HepG2 (cell line): Measurements from ENCODE around the gene SKI. TPM values are rescaled to one million over a fixed set of nuclear protein-coding genes. Genes with fewer than 3 reads are reported as not detected.

Experiments
- ARHGAP35 ChIP-seq: sonication (generic); formaldehyde crosslinking; IDR thresholded peaks from 2 replicates; pipeline ENCODE4 v1.9.0; 2022; ENCODE audit warnings: mild to moderate bottlenecking, inconsistent platforms, moderate library complexity, missing genetic modification reagents, borderline replicate concordance
- KDM3A ChIP-seq: IDR thresholded peaks from 2 replicates; pipeline ENCODE4 v1.6.1; 2018; ENCODE audit warnings: low read depth, missing compliant biosample characterization
- PAX8 ChIP-seq: sonication (generic); formaldehyde crosslinking; IDR thresholded peaks from 2 replicates; pipeline ENCODE4 v1.8.0; 2022; ENCODE audit warnings: mild to moderate bottlenecking, missing genetic modification reagents, borderline replicate concordance
- ZFP41 ChIP-seq: sonication (generic); formaldehyde crosslinking; IDR thresholded peaks from 2 replicates; pipeline ENCODE4 v1.4.0; 2020; ENCODE audit warnings: mild to moderate bottlenecking, missing genetic modification reagents, borderline replicate concordance
- ZNF136 ChIP-seq: sonication (generic); formaldehyde crosslinking; IDR thresholded peaks from 2 replicates; pipeline ENCODE4 v1.8.1; 2022; ENCODE audit warnings: low read depth, mild to moderate bottlenecking, moderate library complexity, missing genetic modification reagents
- ZNF264 ChIP-seq: sonication (generic); formaldehyde crosslinking; IDR thresholded peaks from 2 replicates; pipeline ENCODE4 v1.4.0; 2020; ENCODE audit warnings: missing genetic modification reagents
- ZNF614 ChIP-seq: IDR thresholded peaks from 2 replicates; pipeline ENCODE4 v1.6.1; 2018; ENCODE audit warnings: missing biosample characterization, missing genetic modification reagents, inconsistent platforms, borderline replicate concordance
- ZSCAN12 ChIP-seq: sonication (generic); formaldehyde crosslinking; IDR thresholded peaks from 2 replicates; pipeline ENCODE4 v1.9.0; 2021; ENCODE audit warnings: mild to moderate bottlenecking, missing genetic modification reagents
- polyA plus RNA-seq, 8 experiments: library from polyadenylated mRNA; depleted of rRNA in 3 of 8; stranded (reverse) in 7 of 8; unstranded in 1 of 8; fragments of >200 nt; fragmentation: Illumina TruSeq in 4 of 8; extraction: Trizol in 4 of 8; gene quantifications; 2 replicates each; pipeline versions ENCODE4 v1.2.1 to v1.2.3, GENCODE V29; 2011 to 2016; ENCODE audit warnings: low read depth in 4 of 8, missing spikeins in 1 of 8, mixed read lengths in 1 of 8; ENCODE audit not compliant: insufficient read depth in 1 of 8
- total RNA-seq, 5 experiments: library from RNA; depleted of rRNA; stranded (reverse); fragments of >200 nt; fragmentation: Illumina TruSeq; extraction: Trizol; gene quantifications; 2 replicates each; pipeline ENCODE4 v1.2.3, GENCODE V29; 2016; ENCODE audit warnings: low read depth in 1 of 5
- TF ChIP-seq, protein P1 (sequence below): sonication (generic); formaldehyde crosslinking; IDR thresholded peaks from 2 replicates; pipeline ENCODE4 v1.8.1; 2023; ENCODE audit warnings: mild to moderate bottlenecking, moderate library complexity, missing genetic modification reagents
- TF ChIP-seq, protein P2 (sequence below): sonication (generic); formaldehyde crosslinking; IDR thresholded peaks from 2 replicates; pipeline ENCODE4 v1.9.0; 2021; ENCODE audit warnings: missing genetic modification reagents, borderline replicate concordance
- TF ChIP-seq, protein P3 (sequence below): sonication (generic); formaldehyde crosslinking; IDR thresholded peaks from 2 replicates; pipeline ENCODE4 v1.4.0; 2020; ENCODE audit warnings: missing genetic modification reagents
- TF ChIP-seq, protein P4 (sequence below): sonication (generic); formaldehyde crosslinking; conservative IDR thresholded peaks from 2 replicates; pipeline ENCODE4 v1.4.0; 2020; ENCODE audit warnings: missing genetic modification reagents
- TF ChIP-seq, protein P5 (sequence below): sonication (generic); formaldehyde crosslinking; IDR thresholded peaks from 2 replicates; pipeline ENCODE4 v1.5.0; 2020; ENCODE audit warnings: mild to moderate bottlenecking, missing genetic modification reagents, borderline replicate concordance

SKI gene
- total and polyA plus RNA-seq, 2 of the 13 experiments (the other 11 are each of a cell fraction or from before 2014, with no cell fraction given) = 4.7 to 6.9 TPM

DNA sequence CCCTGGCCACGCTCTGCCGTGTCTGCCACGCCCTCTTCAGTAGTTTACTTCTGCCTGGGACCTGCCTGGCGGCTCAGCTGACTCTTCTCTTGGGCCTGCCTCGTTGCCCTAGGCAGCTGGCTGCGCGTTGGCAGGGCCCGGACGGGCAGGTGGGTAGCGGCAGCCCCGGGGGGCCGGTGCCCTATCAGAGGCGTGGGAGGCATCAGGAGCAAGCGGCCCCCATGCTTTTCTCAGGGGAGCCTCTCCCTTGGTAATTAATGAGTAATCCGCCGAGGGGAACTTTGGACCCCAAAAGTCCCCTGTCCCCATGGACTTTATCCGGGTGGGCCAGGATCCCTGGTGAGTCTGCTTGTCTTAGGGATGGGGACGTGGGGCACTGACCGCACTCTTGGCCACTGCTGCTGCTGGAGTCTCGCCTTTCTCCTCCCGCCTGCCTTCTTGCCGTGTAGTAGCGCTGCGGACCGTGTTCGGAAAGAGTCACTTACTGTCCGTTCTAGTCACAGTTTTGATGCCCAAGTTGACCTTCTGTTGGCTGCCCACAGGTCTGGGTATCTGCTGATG is 22.7 kb downstream of the SKI start (continued):
- TF ChIP-seq, protein P1, sequence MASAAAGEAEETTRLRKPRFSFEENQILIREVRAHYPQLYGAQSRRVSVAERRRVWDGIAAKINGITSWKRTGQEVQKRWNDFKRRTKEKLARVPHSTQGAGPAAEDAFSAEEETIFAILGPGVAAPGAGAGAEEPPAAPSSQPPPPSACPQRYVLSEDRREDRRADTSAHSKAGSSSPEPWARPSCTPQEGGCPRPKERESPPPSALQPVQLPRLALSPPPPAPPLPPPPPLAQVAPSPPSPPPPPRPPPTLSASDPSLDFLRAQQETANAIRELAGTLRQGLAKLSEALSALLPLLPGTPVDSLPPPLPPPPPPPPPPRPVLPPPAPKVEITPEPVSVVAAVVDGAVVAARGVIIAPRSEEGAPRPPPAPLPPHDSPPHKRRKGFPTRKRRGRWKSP = no peak
- TF ChIP-seq, protein P2, sequence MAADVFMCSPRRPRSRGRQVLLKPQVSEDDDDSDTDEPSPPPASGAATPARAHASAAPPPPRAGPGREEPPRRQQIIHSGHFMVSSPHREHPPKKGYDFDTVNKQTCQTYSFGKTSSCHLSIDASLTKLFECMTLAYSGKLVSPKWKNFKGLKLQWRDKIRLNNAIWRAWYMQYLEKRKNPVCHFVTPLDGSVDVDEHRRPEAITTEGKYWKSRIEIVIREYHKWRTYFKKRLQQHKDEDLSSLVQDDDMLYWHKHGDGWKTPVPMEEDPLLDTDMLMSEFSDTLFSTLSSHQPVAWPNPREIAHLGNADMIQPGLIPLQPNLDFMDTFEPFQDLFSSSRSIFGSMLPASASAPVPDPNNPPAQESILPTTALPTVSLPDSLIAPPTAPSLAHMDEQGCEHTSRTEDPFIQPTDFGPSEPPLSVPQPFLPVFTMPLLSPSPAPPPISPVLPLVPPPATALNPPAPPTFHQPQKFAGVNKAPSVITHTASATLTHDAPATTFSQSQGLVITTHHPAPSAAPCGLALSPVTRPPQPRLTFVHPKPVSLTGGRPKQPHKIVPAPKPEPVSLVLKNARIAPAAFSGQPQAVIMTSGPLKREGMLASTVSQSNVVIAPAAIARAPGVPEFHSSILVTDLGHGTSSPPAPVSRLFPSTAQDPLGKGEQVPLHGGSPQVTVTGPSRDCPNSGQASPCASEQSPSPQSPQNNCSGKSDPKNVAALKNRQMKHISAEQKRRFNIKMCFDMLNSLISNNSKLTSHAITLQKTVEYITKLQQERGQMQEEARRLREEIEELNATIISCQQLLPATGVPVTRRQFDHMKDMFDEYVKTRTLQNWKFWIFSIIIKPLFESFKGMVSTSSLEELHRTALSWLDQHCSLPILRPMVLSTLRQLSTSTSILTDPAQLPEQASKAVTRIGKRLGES (CRISPR knock-in tag) = no peak
- TF ChIP-seq, protein P3, sequence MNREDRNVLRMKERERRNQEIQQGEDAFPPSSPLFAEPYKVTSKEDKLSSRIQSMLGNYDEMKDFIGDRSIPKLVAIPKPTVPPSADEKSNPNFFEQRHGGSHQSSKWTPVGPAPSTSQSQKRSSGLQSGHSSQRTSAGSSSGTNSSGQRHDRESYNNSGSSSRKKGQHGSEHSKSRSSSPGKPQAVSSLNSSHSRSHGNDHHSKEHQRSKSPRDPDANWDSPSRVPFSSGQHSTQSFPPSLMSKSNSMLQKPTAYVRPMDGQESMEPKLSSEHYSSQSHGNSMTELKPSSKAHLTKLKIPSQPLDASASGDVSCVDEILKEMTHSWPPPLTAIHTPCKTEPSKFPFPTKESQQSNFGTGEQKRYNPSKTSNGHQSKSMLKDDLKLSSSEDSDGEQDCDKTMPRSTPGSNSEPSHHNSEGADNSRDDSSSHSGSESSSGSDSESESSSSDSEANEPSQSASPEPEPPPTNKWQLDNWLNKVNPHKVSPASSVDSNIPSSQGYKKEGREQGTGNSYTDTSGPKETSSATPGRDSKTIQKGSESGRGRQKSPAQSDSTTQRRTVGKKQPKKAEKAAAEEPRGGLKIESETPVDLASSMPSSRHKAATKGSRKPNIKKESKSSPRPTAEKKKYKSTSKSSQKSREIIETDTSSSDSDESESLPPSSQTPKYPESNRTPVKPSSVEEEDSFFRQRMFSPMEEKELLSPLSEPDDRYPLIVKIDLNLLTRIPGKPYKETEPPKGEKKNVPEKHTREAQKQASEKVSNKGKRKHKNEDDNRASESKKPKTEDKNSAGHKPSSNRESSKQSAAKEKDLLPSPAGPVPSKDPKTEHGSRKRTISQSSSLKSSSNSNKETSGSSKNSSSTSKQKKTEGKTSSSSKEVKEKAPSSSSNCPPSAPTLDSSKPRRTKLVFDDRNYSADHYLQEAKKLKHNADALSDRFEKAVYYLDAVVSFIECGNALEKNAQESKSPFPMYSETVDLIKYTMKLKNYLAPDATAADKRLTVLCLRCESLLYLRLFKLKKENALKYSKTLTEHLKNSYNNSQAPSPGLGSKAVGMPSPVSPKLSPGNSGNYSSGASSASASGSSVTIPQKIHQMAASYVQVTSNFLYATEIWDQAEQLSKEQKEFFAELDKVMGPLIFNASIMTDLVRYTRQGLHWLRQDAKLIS = no peak
- TF ChIP-seq, protein P4, sequence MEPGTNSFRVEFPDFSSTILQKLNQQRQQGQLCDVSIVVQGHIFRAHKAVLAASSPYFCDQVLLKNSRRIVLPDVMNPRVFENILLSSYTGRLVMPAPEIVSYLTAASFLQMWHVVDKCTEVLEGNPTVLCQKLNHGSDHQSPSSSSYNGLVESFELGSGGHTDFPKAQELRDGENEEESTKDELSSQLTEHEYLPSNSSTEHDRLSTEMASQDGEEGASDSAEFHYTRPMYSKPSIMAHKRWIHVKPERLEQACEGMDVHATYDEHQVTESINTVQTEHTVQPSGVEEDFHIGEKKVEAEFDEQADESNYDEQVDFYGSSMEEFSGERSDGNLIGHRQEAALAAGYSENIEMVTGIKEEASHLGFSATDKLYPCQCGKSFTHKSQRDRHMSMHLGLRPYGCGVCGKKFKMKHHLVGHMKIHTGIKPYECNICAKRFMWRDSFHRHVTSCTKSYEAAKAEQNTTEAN (CRISPR knock-in tag) = no peak
- TF ChIP-seq ARHGAP35 (no peak), ZFP41 (0 out of 2 replicates have a peak, but pooled peaks have one; percentile 38), ZSCAN12 (no peak), ZNF614 (CRISPR knock-in tag) (no peak), ZNF264 (no peak), ZNF136 (CRISPR knock-in tag) (no peak), PAX8 (CRISPR knock-in tag) (no peak), KDM3A (CRISPR knock-in tag) (peak; percentile 37; the same call in 1 of the 2 replicates)
- TF ChIP-seq, protein P5, sequence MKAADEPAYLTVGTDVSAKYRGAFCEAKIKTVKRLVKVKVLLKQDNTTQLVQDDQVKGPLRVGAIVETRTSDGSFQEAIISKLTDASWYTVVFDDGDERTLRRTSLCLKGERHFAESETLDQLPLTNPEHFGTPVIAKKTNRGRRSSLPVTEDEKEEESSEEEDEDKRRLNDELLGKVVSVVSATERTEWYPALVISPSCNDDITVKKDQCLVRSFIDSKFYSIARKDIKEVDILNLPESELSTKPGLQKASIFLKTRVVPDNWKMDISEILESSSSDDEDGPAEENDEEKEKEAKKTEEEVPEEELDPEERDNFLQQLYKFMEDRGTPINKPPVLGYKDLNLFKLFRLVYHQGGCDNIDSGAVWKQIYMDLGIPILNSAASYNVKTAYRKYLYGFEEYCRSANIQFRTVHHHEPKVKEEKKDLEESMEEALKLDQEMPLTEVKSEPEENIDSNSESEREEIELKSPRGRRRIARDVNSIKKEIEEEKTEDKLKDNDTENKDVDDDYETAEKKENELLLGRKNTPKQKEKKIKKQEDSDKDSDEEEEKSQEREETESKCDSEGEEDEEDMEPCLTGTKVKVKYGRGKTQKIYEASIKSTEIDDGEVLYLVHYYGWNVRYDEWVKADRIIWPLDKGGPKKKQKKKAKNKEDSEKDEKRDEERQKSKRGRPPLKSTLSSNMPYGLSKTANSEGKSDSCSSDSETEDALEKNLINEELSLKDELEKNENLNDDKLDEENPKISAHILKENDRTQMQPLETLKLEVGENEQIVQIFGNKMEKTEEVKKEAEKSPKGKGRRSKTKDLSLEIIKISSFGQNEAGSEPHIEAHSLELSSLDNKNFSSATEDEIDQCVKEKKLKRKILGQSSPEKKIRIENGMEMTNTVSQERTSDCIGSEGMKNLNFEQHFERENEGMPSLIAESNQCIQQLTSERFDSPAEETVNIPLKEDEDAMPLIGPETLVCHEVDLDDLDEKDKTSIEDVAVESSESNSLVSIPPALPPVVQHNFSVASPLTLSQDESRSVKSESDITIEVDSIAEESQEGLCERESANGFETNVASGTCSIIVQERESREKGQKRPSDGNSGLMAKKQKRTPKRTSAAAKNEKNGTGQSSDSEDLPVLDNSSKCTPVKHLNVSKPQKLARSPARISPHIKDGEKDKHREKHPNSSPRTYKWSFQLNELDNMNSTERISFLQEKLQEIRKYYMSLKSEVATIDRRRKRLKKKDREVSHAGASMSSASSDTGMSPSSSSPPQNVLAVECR (CRISPR knock-in tag) = peak; percentile 78; the same call in 1 of the 2 replicates
